Activated effector memory CD4-positive, alpha-beta T cell treated with Interleukin-2 at 50 U/mL for 16 hours (primary cell): Measurements from ENCODE around the gene ZNF438.
"Not testable (repeated sequence)": the region's sequence is repeated elsewhere in the genome, so short reads cannot be mapped to it uniquely, and the experiment has no call there.

Source experiments
- DNase-seq: peaks from one replicate; pipeline ENCODE4 v3.0.0-alpha.2; 2020

Gene ZNF438

GRCh38 chr10:30931094-30931493 lies 100.6 kb downstream of the ZNF438 start:
- DNase-seq, result no peak

DNA sequence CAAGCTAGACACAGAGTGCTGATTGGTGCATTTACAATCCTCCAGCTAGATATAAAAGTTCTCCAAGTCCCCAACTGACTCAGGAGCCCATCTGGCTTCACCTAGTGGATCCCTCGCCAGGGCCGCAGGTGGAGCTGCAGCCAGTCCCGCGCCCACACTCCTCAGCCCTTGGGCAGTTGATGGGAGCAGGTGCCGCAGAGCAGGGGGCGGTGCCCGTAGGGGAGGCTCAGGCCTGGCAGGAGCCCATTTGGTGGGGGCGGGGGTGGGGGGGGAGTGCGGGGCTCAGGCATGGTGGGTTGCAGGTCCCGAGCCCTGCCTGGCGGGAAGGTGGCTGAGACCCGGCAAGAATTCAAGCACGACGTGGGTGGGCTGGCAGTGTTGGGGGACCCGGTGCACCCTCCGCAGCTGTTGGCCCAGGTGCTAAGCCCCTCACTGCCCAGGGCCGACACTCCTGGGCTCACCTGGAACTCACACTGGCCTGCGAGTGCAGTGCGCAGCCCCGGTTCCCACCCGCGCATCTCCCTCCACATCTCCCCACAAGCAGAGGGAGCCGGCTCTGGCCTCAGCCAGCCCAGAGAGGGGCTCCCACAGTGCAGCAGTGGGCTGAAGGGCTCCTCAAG lies 101.7 kb downstream of the ZNF438 start:
- no peak for DNase-seq

DNA sequence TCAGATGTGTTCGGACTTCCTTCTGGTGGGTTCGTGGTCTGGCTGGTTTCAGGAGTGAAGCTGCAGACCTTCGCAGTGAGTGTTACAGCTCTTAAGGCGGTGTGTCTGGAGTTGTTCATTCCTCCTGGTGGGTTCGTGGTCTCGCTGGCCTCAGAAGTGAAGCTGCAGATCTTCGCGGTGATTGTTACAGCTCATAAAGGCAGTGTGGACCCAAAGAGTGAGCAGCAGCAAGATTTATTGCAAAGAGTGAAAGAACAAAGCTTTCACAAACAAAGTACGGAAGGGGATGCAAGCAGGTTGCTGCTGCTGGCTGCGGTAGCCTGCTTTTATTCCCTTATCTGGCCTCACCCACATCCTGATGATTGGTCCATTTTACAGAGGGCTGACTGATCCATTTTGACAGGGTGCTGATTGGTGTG lies 102.3 kb downstream of the ZNF438 start:
- DNase-seq, result not testable (repeated sequence)

GRCh38 chr10:30928742-30929141 lies 102.9 kb downstream of the ZNF438 start:
- DNase-seq, result no peak

- DNase-seq, result no peak
Measured at GRCh38 chr10:30918651-30919050, 113.0 kb downstream of the ZNF438 start.

GRCh38 chr10:30917789-30918188 lies 113.9 kb downstream of the ZNF438 start:
- no peak for DNase-seq

DNA sequence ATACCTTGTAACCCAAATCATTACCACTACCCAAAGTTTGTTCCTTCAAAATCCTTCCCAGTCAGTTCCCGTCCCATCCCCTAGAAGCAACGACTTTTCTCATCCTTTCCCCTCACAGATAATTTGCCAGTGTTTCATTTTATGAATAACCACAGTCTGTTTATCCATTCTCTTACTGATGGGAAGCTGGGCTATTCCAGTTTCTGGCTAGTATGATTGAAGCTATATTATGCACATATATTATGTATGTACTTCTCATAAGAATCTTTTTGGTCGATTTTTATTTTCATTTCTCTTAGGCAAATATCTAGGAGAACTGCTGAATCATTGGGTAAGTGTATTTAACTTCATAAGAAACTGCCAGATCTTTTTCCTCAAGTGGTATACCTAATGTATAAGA lies 114.6 kb downstream of the ZNF438 start:
- DNase-seq, result no peak

DNA sequence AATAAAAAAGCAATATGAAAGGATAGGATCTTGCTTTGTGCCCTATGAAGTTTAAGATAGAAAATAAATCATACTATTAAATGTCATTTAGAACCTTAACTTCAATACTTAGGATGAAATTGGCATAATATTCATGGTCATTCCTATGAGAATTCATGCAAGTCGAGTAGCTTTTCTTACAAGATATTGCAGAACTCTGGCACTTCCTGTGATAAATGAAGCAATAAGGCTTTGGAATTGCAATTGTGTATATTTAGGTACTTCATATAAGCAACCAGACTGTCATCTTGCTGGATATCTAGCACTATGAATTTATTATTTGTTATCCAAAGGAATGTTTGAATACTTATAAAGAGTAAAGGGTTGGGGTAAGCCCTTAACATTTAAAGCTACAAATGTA lies 116.5 kb downstream of the ZNF438 start:
- no peak for DNase-seq

DNA sequence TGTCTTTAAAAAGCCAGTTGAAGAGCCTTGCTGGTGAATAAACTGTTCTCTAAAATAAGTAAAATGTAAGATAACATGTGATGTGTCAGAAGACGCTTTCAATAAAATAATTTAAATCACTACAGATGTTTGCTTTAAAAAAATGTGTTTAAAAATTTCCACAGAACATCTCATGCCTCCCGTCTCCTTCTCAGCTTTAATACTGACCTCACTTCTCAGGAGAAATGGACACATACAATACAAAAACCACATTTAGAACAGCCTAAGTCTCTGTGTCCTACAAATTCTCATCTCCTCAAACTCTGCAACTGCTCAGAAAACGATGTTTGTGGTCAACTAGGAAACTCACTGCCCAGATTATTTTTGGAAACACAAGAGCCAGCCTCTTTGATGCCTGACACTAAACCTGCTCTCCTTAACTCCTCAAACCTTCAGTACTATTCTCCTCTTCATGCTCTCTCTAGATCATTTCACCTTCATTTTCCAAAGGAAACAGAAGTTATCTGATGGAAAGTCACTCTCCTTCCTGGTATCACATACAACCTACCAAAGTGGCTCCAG lies 120.3 kb downstream of the ZNF438 start:
- no peak for DNase-seq

- DNase-seq, result no peak
Measured at GRCh38 chr10:30903397-30904138, 128.1 kb downstream of the ZNF438 start.

DNA sequence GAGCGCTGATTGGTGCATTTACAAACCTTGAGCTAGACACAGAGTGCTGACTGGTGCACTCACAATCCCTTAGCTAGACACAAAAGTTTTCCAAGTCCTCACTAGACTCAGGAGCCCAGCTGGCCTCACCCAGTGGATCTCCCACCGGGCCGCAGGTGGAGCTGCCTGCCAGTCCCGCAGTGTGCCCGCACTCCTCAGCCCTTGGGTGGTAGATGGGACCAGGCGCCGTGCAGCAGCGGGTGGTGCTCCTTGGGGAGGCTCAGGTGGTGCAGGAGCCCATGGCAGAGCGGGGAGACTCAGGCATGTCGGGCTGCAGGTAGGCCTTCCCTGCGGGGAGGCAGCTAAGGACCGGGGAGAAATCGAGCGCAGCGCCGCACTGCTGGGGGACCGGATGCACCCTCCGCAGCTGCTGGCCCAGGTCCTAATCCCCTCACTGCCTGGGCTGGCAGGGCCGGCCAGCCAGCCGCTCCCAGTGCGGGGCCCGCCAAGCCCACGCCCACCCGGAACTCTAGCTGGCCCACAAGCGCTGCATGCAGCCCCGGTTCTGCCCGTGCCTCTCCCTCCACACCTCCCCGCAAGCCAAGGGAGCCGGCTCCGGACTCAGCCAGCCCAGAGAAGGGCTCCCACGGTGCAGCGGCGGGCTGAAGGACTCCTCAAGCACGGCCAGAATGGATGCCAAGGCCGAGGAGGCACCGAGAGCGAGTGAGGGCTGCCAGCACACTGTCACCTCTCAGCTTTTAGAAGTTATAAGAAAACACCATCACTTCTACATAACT lies 128.9 kb downstream of the ZNF438 start:
- no peak for DNase-seq

DNA sequence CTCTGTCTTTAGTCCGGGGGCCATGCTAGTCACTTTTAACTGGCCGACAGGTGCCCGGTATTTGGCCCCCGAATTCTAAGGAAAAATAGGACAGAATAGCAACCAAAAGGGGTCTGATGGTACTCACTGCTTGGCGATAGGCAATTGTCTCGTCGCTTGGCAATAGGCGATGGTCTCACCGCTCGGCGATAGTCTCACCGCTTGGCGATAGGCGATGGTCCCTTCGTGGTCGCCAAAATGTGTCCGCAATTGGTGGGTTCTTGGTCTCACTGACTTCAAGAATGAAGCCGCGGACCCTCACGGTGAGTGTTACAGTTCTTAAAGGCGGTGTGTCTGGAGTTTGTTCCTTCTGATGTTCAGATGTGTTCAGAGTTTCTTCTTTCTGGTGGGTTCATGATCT lies 130.2 kb downstream of the ZNF438 start:
- not testable (repeated sequence) for DNase-seq

DNA sequence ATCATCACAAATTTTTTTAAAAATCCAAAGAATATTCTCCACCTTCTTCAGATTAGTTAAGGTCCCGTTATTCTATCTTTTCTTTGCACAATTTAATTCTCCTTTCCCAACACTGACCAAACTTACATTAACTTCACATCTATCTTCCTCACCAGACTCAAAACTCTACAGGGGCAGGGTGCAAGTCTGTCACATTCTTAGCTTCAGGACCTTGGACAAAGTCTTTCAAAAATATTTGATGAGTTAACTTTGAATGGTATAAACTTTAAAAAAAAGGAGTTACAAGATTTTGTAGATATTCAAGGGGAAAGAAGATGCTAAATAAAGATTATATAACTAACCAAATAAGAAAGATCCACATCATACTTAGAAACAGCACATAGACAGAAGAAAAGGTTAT lies 132.7 kb downstream of the ZNF438 start:
- DNase-seq, result no peak

DNA sequence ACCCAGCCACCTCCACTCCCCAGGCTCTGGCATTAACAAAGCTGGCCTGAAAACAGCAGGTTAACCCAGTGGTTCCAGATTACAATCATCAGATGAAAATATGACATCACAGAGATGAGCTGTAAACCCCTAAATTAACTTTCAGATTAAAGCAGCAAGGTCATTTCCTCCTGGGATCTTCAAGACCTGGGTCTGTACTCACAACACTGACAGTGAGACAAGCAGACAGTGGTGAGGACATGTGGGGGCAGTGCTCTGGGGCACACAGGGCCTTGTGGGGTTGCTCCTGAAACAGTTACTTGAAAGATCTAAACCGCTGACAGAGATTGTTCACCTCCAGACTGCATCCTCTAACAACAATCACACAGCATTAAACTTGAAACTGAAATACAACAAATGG lies 134.1 kb downstream of the ZNF438 start:
- DNase-seq, result no peak

GRCh38 chr10:30897048-30897447 lies 134.6 kb downstream of the ZNF438 start:
- DNase-seq, result no peak

DNA sequence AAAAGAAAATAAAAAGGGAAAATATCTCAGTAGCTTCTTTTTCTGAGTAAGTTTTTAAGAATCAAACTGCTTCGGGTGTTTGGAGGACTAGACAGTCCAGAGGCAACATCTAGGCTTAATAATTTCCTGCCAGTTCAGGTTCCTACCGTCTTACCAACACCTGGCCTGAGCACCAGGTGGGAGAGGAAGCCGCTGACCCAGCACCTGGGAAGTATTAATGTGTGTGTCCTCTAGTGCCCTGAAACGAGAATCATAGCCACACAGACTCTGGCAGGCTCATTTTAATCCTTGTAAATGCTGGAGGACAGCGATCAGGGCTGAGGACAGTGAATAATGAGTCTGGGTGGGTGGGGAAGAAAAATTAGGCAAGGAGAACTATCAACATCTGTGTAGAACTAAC lies 137.4 kb downstream of the ZNF438 start:
- DNase-seq, result no peak

GRCh38 chr10:30893208-30893607 lies 138.5 kb downstream of the ZNF438 start:
- DNase-seq, result no peak

GRCh38 chr10:30887839-30888238 lies 143.8 kb downstream of the ZNF438 start:
- DNase-seq, result no peak

DNA sequence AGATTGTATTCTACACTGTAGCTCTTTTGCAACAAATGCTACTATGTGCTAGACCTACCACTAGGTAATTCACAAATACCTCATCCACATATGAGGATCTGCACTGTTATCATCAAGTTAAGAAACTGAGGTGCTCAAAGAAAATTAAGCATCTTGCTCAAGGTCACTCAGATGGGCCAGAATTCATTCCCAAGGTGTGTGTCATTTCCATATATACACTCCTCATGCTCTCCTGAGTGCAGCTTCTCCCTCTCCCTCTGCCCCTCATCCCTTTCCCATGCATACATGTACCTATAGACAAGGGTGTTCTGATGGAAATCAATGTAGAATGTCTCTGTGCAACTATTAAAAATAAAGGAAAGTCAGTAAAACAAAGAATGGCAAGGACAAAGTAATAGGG lies 146.2 kb downstream of the ZNF438 start:
- no peak for DNase-seq

- DNase-seq, result no peak
Measured at GRCh38 chr10:30883751-30884150, 147.9 kb downstream of the ZNF438 start.

GRCh38 chr10:30883116-30883515 lies 148.5 kb downstream of the ZNF438 start:
- DNase-seq, result no peak

DNA sequence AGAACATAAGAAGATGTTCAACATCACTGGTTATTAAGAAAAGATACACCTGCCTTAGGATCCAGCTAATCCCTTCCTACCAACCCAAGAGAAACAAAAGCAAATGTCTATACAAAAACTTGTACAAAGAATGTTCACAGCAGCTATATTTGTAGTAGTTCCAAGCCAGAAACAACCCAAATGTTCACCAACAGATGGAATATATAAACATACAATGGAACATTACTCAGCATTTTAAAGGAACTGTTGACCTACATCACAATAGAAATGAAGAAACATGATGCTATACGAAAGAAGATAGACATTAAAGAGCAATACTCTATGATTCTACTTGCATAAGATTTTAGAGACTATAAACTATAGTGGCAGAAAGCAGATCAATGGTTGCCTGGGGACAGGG lies 149.4 kb downstream of the ZNF438 start:
- no peak for DNase-seq

GRCh38 chr10:30878920-30879319 lies 152.7 kb downstream of the ZNF438 start:
- DNase-seq, result no peak

DNA sequence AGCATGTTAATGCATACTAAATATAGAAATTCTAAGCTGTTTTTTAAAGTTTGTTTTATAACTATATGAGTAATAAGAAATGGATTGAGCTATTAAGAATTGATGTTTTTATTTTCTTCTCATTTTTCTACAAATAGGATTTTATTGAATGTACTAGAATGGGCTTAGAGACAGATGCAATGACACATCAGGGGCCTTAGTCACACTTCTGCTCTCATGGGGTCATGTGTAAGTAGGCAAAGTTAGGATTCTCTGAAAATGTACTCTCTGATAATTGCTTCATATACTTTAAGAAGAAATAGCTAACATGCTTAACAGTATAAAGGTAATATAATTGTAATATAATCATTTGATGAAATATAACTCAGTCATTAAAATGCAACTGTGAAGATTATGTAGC lies 154.6 kb downstream of the ZNF438 start:
- DNase-seq, result no peak
